ENCODE measurements around the gene LMCD1. TPM values are rescaled to one million over a fixed set of nuclear protein-coding genes. Genes with fewer than 3 reads are reported as not detected.

Gene LMCD1
- total RNA-seq, 1 experiment from 2014 or later = 18.1 TPM

GRCh38 chr3:8619548-8619947 is 117.9 kb downstream of the LMCD1 start:
- peak; percentile 39 for DNase-seq (ENCODE audit: low read depth)

GRCh38 chr3:8621141-8621540 is 119.5 kb downstream of the LMCD1 start:
- DNase-seq (ENCODE audit: low read depth) = no peak

DNA sequence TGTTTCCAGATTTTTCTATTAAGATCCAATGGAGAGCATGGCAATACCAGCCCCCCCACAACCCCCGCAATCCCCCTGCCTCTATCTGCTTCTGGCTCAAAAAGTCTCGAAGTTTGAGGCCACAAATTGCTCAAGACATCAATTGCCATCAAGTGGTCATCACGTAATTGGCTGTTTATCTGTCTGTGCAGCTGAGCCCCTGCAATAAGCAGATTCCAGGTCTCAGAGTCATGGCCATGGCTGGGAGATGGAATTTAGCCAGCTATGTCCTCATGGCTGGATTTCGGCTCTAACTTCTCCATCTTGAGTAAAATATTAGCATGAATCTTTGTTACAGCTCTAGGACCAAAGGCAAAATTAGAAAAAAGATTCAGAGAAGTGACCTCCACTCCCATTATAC is 120.2 kb downstream of the LMCD1 start:
- peak; percentile 45 for DNase-seq (ENCODE audit: low read depth)

GRCh38 chr3:8622873-8623691 is 121.5 kb downstream of the LMCD1 start:
- DNase-seq (ENCODE audit: low read depth) = peak; percentile 46

- no peak for DNase-seq (ENCODE audit: low read depth)
These were observed 122.1 kb downstream of the LMCD1 start for GRCh38 chr3:8623741-8624140.

Other genes with a start within 250 kb of the LMCD1 start
- 0.05 TPM in 1 of 2 replicates, not detected in the other for gene SSUH2, start 143.0 kb downstream of the LMCD1 start, total RNA-seq (2014; rRNA removed; shearing (Covaris generic))
- not detected in 2 replicates for gene CAV3, start 232.0 kb downstream of the LMCD1 start, total RNA-seq (2014; rRNA removed; shearing (Covaris generic))

Measured in M059J (cell line).